ENCODE results near the gene TSPOAP1.

Gene TSPOAP1, protein sequence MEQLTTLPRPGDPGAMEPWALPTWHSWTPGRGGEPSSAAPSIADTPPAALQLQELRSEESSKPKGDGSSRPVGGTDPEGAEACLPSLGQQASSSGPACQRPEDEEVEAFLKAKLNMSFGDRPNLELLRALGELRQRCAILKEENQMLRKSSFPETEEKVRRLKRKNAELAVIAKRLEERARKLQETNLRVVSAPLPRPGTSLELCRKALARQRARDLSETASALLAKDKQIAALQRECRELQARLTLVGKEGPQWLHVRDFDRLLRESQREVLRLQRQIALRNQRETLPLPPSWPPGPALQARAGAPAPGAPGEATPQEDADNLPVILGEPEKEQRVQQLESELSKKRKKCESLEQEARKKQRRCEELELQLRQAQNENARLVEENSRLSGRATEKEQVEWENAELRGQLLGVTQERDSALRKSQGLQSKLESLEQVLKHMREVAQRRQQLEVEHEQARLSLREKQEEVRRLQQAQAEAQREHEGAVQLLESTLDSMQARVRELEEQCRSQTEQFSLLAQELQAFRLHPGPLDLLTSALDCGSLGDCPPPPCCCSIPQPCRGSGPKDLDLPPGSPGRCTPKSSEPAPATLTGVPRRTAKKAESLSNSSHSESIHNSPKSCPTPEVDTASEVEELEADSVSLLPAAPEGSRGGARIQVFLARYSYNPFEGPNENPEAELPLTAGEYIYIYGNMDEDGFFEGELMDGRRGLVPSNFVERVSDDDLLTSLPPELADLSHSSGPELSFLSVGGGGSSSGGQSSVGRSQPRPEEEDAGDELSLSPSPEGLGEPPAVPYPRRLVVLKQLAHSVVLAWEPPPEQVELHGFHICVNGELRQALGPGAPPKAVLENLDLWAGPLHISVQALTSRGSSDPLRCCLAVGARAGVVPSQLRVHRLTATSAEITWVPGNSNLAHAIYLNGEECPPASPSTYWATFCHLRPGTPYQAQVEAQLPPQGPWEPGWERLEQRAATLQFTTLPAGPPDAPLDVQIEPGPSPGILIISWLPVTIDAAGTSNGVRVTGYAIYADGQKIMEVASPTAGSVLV (N-terminal part only)

DNA sequence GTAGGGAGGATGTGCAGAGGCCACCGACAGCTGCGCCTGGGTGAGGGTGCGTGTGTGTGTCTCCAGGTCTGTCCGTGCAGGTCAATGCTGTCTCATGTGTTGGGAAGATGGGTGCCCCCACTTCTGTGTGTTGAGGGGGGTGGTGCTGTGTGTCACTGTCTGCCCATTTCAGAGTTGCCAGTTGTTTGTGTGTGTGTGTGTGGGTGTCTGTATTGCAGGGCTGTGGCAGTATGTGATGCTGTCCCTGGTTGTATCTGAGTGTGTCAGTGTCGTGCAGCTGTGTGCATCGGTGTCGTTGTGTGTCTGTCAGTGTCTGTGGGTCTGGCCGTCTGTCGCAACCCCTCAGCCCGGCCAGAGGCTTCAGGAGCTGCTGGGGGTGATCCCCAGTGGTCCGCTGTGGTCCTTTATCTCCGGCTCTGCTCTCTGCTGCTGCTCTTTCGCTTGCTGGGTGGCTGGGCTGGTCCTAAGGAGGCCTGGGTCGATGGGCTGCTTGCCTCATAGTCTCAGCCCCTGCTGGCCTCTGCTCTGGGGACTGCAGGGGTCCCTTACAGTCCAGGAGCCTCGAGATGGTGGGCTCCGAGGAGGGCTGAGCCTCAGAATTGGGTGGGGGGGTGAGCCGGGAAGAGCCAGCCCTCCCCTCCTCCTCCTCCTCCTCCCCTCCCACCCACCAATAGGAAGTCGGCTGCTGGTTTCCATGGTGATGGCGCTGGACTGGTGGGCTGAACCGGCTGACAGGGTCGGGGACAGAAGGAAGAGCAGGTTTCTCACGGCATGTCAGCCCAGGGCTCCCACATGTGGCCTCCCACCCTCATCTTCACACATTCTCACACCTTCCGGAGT lies at the start of gene TSPOAP1:
Gene TSPOAP1, minus strand, starts transcription at position 601 of the 840 bp plus-strand sequence. CDS start 875 bp downstream, outside the sequence.
- DNase-seq: peak; percentile 81

DNA sequence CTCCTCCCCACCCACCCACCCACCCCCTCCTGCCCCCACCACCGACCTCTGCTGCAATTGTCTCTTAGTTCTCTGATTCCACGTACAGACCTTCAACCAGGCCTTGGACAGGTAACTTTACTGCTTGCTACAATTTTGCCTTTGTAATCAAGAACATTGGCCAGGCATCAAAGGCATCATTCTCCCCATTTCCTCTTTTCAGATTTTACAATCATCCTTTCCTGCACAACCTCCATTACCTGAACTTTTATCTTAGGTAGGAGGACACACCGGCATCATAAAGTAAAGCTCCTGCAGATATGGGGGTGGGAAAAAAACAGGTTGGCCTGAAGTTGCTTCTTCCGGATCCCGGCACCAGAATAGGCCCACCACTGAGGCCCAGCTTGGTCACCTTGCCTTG lies 49.1 kb upstream of the TSPOAP1 start:
- DNase-seq: no peak

DNA sequence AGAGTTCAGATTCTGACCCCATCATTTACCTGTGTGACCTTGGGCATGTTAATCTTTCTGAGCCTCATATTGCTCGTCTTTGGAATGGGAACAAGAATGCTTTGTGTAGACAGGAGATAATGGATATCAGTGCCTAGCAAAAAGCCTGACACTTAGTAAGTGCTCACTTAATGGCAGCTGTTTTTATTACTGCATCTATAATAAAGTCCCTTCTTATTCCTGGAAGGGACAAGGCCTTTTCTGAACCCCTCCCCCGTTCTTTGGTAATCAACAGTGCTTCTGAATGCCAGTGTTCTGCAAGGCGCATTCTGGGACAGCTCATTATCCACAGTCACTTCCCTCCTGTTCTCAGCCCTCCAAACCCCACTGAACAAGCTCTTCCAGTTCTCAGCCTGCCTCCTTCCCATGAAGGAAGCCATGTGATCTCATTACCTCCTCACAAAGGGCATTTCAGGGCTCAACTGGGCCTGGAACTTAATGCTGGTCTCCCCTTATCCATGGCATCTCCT lies 48.6 kb upstream of the TSPOAP1 start:
- DNase-seq: no peak

DNA sequence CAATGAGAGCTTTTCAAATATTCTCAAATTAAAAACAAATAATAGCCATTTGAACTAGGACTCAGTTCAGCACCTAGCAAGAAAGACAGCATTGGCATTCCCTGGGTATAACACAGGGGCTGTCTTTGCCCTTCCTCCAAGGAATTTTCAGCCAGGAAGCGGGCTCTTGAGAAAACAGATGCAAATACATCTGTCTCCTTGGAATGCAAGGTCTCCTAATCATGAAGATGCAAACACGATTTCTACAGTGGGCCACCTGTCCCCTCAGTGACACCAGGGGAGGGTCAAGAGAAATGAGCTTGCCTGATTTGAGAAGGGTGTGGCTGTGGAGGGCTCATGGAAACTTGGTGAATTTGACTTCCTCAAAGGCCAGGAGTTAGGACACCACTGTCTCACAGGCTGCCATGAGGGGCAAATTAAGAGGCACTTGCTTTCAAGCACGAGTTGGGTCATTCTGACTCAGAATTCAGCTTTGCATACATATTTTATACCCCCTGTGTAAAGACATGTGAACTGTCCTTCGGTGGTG lies 47.9 kb upstream of the TSPOAP1 start:
- DNase-seq: no peak

DNA sequence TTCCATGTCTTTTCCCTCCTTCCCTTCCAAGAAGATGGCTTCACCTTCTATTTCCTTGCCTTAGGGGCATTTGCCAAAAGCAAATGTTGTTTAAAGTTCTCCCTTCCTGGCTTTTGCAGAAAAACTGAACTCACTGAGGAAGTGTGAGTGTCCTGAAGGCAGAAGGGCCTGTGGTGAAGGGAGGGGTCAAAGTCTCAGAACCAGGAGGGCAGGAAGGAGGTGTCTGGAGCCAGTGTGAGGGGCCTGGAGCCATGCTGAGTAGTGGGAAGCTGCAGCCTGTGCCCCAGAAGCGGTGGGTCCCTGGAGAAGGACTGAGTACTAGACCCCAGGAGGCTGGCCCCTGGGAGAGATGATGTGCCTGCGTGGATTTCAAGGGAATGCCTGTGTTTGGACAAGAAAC lies 47.2 kb upstream of the TSPOAP1 start:
- no peak for DNase-seq

DNA sequence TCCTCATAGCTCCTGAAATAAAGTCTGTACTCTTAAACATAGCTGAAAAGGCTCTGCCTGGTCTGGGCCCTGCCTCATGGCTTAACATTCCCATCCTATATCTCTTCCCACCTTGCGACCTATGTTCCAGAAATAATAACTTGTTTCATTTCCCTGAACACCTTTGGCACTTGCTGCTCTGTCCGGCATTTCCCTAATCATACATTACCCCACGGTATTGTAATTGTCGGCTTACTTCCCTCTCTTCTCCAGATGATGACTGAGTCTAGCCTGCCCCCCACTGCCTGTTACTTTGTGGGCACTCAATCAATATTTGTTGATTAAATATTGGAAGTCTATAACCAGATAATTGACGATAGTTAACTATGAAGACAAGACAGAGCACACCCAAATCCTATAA lies 46.7 kb upstream of the TSPOAP1 start:
- no peak for DNase-seq

DNA sequence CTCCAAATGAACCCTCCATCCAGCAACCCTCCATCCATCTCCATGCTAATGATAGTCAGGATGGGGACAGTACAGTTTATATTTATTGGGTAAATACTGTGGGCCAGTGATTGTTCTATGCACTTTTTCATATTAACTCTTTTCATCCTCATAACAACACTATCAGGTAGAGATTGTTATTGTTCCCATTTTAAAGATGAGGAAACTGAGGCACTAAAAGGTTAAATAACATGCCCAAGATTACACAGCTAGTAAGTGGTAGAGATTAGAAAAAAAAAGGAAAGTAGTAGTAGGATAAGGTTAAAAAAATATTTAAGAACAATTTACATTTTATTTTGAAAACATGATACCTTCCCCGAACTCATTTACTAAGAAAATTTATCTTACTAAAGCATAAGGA lies 45.3 kb upstream of the TSPOAP1 start:
- no peak for DNase-seq

DNA sequence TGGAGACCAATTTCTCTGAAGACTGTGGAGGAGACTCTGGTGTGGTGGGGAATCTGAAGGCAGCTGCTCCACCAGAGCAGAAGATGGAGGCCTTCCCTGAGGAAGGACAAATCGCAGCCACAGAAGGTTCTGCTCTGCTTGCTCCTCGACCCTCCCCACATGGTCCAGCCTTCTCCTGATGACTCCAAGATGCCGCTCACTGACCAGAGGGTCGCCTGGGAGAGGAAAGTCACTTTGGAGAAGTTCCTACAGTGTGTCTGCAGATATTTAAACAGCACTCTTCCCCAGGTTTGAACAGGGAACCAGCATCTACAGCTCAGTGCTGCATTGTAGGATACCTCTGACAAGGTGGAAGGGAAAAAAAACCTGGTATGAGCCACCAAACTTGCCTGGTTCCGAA lies 44.4 kb upstream of the TSPOAP1 start:
- no peak for DNase-seq

DNA sequence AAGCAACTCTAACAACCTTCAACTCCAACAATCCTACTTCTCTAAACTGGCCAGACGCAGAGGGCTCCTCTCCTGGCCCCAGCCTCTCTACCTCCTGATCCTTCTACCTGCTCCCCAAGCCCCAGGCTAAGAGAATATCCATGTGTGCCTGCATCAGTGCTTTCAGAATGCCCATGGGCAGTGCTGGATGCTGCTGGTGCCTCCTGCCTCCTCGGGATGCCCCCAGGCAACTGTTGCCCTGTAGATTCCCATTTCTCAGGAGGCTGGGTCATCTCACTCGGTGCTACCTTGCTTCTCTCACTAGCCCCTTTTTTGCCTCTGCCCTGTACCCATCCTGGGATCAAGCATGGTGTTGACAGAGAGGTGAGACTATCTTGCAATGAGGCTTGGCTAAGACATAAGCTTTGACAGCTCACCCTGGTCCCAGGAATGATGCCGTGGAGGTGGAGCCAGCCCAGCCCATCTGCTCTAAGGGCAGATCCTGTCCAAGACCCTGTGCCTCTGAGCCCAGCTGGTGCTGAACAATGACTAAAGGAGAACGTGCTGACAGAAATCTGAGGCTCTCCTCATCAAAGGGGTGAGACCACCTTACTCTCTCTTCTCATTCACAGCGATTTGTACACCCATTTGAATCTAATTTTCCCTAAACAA lies 42.8 kb upstream of the TSPOAP1 start:
- DNase-seq: no peak

DNA sequence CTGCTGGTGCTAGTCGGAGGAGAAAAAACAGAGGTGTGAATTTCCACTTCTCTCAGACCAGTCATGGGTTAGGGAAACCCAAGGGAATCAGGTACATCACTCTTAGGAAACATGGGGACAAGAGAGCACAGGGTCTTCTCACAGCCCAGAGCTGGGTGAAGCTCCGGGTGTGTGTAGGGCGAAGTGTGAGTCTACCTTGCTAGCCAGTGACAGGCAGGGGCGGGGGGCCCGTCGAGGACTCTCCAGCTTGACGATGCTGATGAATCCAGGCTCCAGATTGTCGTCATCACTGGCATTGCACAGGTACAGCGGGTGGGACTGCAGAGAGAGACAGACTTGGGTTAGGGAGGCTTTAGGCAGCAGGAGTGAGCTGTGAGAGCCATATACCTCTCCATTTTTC lies 42.1 kb upstream of the TSPOAP1 start:
- no peak for DNase-seq

DNA sequence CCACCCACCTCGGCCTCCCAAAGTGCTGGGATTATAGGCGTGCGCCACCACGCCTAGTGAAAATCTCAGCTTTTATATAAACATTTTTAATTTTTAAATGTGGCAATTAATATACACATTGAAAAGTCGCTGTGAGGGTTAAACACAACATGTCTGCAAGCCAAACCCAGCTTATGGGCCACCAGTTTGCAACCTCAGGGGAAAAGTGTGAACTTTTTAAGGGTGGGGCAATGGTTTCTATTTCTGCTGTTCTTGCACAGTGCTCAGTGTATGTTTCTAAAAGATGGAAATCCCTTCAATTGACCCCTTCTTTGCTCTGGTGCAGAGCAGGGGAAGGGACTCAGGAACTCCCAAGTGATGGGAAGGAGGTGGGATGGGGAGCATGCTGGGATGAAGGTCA lies 41.7 kb upstream of the TSPOAP1 start:
- no peak for DNase-seq

DNA sequence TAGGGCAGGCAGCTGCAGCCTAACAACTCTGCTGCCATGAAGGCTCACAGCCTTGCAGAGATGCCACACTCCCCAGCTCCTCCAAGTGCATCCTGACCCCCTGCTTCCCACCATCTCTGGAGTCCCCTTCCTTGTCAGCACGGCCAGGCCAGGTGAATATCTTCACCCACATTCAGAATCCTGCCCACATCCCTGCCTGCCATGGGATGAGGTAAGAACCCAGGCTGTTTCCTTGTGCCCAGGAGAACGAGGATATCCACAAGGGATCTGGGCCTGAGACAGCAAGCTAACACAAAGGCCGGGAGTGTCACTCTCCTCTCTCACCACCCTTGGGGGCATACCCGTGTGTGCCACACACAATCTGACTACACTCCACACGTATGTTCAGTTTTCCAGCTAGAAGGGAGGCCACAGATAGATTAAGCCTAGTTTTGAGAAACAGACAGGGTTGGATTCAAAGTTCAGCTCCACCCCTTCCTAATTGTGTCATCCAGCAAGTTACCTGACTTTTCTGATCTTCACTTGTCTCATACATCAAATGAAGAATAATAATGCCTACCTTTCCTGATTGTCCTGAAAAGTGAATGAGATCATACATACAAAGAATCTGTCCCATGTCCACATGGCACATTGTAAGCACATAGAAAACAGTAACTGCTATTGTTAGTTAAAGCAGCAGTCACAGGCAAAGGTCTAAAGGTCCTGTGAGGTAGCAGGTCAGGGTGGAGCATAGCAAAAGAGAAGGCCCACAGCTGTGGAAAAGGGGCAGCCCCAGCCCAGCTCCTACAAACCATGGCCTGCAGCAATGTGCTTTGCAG lies 40.8 kb upstream of the TSPOAP1 start:
- DNase-seq: no peak

DNA sequence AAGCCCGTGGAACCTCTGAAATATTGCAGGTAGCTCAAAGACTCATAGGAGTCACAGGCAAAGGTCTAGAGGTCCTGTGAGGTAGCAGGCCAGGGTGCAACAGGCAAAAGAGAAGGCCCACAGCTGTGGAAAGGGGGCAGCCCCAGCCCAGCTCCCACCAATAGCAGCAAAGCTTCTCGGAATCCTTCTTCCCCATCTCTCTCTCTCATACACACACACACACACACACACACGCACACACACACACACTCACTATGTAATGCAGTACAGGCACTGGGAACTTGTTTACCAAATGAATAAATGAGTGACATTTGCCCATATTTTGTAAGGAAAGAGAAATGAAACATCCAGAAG lies 40.2 kb upstream of the TSPOAP1 start:
- DNase-seq: no peak

DNA sequence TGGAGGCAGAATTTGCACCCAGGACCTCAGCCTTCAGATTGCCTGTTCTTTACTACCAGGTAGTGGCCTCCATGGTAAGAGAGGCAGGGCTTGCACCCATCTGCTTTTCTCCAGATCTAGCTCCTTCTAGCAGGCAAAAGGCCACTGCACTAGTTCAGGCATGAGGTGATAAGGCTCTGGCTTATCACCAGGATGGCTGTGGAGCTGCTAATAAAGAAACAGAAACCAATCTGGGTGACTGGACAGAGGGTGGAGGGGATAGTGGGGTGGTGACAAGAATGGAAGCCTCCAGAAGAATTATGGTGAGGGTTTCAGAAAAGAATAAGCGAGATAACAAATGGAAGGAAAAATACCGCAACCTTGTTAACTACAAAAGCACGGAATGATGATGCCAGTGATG lies 38.9 kb upstream of the TSPOAP1 start:
- no peak for DNase-seq

DNA sequence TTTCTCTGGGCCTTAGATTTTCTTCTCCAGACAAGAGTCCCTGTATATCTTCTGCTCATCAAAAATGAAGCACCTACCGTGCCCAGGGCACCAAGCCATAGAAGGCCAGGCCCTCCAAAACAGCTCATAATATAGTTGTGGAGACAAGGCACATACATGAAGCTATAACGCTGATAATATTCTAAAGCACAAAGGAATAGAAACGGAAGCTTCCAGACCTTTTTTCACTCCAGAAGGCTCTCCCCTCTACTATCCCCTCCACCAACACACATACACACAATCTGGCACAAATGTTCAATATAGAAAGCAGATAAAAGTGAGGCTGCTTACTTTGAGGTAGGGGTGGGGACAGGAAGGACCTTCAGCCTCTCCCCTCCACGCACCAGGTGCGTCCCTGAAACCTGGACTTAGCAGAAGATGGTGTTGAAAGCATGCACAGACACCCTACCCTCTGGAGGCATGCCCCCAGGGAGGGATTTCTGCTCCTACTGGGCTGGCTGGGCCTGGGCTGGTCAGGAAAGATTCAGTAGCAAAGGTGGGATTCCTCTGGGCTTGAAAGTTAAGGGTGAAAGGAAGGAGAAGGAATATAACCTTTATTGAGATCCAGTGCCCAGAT lies 37.5 kb upstream of the TSPOAP1 start:
- DNase-seq: no peak

DNA sequence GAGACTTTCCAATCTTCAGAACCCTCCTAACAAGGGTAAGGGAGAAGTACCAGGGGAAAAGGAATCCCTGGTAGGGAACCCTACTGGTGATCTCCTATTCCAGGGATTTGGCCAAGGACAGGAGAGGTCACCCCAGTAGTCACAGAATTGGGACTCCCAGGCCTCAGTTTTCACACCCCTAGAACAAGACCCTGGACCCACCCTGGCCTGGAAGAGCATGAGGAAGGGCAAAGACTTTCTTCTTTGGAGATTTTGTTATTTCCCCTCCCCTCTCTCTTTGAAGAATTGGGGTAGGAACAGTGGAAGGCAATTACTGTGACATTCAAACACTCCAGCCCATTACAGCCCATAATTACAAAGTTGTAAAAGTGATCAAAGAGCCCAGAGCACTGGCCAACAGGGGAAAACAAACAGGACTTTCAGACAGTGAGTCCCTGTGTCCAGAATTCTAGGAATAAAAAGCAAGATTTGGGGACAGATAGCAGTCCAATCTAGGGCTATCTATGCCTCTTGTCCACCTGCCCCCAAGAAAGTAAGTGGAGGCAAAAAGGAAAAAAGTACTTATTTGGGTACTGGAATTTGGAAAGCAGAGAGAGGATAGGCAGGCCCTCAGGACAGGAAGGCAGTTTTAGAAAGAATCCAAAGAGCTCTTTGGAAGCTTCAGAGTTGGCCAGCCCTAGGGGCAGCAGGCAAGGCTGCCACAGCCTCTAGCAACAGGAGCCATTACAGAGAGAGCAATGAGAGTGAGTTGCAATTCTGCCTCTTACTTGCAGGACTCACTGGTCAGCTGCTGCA lies 36.8 kb upstream of the TSPOAP1 start:
- no peak for DNase-seq

DNA sequence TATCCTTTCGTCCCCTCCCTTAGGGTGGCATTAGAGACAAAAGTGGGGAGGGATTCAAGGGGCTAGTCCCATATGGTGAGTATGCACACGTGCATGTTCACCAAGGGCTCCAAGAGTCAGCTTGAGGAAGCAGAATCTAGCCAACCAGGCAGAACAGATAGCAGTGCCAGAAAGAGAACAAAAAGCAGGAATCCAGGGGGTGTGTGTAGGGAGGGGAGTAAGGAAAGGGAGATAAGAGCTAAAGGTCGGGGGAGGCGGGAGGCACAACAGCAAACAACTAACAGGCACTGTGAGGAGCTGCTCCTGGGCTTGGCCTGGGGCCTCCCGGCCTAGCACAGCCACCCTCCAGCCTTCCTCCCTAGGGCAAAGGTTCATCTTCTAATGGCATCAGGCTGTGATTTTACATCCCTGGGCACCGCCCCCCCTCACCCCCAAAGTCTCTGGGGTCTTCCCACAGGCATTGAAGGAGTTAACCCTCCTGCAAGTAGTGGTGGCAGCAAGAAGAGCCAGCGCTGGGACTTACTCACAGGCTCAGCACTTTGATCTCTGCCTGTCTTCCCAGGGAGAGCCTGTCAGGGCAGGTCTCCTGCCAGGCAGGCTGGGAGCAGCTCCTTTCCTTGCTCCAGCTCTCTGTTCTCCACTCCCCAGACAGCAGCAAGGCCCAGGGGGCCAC lies 35.8 kb upstream of the TSPOAP1 start:
- no peak for DNase-seq

DNA sequence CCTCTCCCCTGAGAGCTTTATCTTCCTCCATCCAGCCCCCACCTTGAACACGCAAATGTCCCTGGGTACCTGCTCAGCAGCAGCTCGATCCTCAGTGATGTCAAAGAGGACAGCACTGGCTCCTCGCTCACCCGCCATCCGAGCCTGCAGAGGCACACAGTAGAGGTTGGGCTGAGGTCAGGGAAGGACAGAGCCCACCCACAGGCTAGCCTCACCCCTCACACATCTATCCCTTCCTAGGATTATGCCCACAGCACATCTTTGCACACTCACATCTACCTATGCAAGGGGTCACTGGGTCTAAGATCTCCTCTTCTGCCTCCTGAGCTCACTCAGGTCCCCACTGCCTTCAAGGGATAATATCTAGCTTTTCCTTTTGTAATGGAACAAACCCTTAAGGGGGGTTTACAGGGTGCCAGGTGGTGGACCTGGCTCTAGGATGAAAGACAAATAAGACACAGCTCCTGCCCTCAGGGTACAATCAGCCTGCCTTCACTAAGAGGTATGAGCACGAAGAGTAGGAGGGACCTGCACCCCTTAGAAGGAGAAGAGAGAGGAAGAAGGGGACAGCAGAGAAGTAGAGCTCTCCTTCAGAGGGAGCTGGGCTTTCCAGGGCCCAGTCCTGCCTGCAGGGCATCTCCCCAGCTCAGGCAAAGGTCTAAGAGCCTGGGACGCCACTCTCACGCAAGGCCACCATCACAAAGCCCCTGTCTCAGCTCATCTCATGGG lies 35.0 kb upstream of the TSPOAP1 start:
- DNase-seq: no peak
